GM23248 (cell line): Measurements from ENCODE around the gene MEIG1. TPM values are rescaled to one million over a fixed set of nuclear protein-coding genes. Genes with fewer than 3 reads are reported as not detected.

Source experiments
- DNase-seq: peaks from one replicate; pipeline ENCODE4 v3.0.0-alpha.2; 2015
- H2AFZ ChIP-seq: fragments of 200-600 bp; sonication (generic); 2 replicates; pipeline ENCODE4 v1.6.1; 2016; ENCODE audit warnings: antibody characterized with exemption
- H3F3A ChIP-seq: fragments of 200-600 bp; sonication (generic); 2 replicates; pipeline ENCODE4 v1.6.1; 2016; ENCODE audit warnings: mild to moderate bottlenecking, antibody characterized with exemption, mixed run types; ENCODE audit not compliant: insufficient read depth
- H3K27ac ChIP-seq: fragments of 200-600 bp; sonication (generic); 2 replicates; pipeline ENCODE4 v1.5.1; 2016; ENCODE audit warnings: mild to moderate bottlenecking
- H3K27me3 ChIP-seq: fragments of 200-600 bp; sonication (generic); replicated peaks from 2 replicates; pipeline ENCODE4 v1.6.1; 2016; ENCODE audit warnings: mild to moderate bottlenecking; ENCODE audit not compliant: insufficient read depth
- H3K36me3 ChIP-seq: fragments of 200-600 bp; sonication (generic); 2 replicates; pipeline ENCODE4 v1.6.1; 2016; ENCODE audit warnings: low read depth, mild to moderate bottlenecking
- H3K4me1 ChIP-seq: fragments of 200-600 bp; sonication (generic); 2 replicates; pipeline ENCODE4 v1.6.1; 2016; ENCODE audit warnings: mild to moderate bottlenecking; ENCODE audit not compliant: insufficient read depth
- H3K4me2 ChIP-seq: fragments of 200-600 bp; sonication (generic); one replicate; pipeline ENCODE4 v1.6.1; 2016; ENCODE audit warnings: mild to moderate bottlenecking; ENCODE audit not compliant: unreplicated experiment
- H3K4me3 ChIP-seq: fragments of 200-600 bp; sonication (generic); 2 replicates; pipeline ENCODE4 v1.5.1; 2016; ENCODE audit warnings: mild to moderate bottlenecking
- H3K79me2 ChIP-seq: fragments of 200-600 bp; sonication (generic); 2 replicates; pipeline ENCODE4 v1.6.1; 2016; ENCODE audit warnings: mild to moderate bottlenecking; ENCODE audit not compliant: insufficient read depth
- H3K9ac ChIP-seq: fragments of 200-600 bp; sonication (generic); 2 replicates; pipeline ENCODE4 v1.6.1; 2016; ENCODE audit warnings: mild to moderate bottlenecking
- H3K9me2 ChIP-seq: fragments of 200-600 bp; sonication (generic); 2 replicates; pipeline ENCODE4 v1.6.1; 2016; ENCODE audit warnings: mixed run types, mild to moderate bottlenecking, moderate library complexity; ENCODE audit not compliant: insufficient read depth
- H3K9me3 ChIP-seq: fragments of 200-600 bp; sonication (generic); one replicate; pipeline ENCODE4 v1.6.1; 2017; ENCODE audit warnings: low read depth
- H4K20me1 ChIP-seq: fragments of 200-600 bp; sonication (generic); 2 replicates; pipeline ENCODE4 v1.6.0; 2016; ENCODE audit not compliant: insufficient read depth
- EZH2 ChIP-seq: fragments of 200-600 bp; sonication (generic); IDR thresholded peaks from 2 replicates; pipeline ENCODE4 v1.6.1; 2018; ENCODE audit warnings: antibody characterized with exemption, mild to moderate bottlenecking; ENCODE audit not compliant: insufficient read depth, poor library complexity, severe bottlenecking
- EZH2phosphoT487 ChIP-seq: fragments of 200-600 bp; sonication (generic); IDR thresholded peaks from 2 replicates; pipeline ENCODE4 v1.6.1; 2018; ENCODE audit warnings: antibody characterized with exemption, moderate library complexity, mild to moderate bottlenecking, low read depth; ENCODE audit not compliant: insufficient read depth
- WGBS, 2 experiments: methylation state at CpG; one replicate each; pipeline ENCODE4 v1.1.6; 2015 to 2017; ENCODE audit warnings: low lambda C conversion rate in 2 of 2, low coverage in 1 of 2; ENCODE audit errors: missing lambda C conversion rate in 2 of 2; 5-methylcytosine and 5-hydroxymethylcytosine counted together
- in situ Hi-C: fragments of 300-500 bp; cut with MboI; formaldehyde crosslinking; loops from 2 replicates; pipeline ENCODE4 v1.15.0; 2020
- polyA plus RNA-seq: library from polyadenylated mRNA; unstranded; fragments of >200 nt; fragmentation: Nextera tagmentation; extraction: Ambion mirVana; gene quantifications from 2 replicates; pipeline ENCODE4 v1.2.1, GENCODE V29; 2016
- total RNA-seq: library from RNA; depleted of rRNA; stranded (reverse); fragments of >200 nt; shearing (Covaris generic); gene quantifications from 2 replicates; pipeline ENCODE4 v1.2.3, GENCODE V29; 2014; rRNA removed

MEIG1 gene, protein sequence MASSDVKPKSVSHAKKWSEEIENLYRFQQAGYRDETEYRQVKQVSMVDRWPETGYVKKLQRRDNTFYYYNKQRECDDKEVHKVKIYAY
- not detected in 2 replicates for total RNA-seq
- polyA plus RNA-seq = 0.33 and 0.43 TPM in 2 replicates

DNA sequence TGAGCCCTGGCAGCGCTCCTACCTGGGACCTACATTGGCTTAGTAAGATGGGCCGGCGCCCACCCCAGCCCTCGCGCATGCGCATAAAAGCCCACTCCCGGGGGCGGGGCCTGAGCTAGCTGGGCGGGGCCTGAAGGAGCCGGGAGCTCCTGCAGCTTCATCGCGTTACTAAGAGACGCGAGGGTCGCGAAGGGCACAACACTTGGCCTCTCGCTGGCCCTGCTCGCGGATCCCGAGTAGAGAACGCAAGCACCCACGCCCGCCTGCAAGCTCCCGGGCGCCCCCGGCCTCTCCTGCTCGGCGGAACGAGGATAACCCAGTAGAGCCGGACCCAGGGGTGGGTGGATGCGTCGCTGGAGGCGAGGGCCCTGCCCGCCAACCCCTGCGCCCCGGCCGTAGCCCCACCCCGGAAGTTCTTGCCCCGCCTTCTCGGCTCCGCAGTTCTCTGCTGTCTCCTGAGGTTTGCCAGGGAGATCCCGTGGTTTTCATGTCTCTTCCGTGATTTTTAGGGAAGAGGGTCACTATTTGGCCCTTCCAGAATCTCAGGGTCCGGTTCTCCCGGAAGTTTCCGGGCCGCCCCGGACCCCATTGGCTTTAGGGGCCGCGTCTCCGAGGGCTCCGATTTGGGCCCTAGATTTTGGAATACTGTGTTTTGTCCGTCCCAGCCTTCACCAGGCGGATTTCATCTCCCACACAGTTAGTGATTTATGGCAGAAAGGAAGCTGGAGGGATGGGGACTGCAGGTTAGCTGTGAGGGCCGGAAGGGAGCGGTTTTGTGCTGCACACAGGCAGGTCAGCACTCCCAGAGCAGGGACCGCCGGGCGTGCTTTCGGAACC lies at the start of gene MEIG1:
TSS of gene MEIG1 (plus strand) at position 168 of the 837 bp plus-strand sequence. CDS start 7,081 bp downstream, outside the sequence.
- peaks cover 23% of the 10 kb centered on the region for H3F3A ChIP-seq
- TF ChIP-seq EZH2phosphoT487 (no peak), EZH2 (no peak)
- peak; percentile 95 for DNase-seq
- H3K27me3 ChIP-seq = no peaks in the 10 kb centered on the region
- H3K9ac ChIP-seq = peak within 1 kb of the TSS; percentile 95
- peaks cover 4% of the 10 kb centered on the region for H3K4me1 ChIP-seq
- H2AFZ ChIP-seq = peak within 1 kb of the TSS; percentile 99
- in situ Hi-C loops = no loop called here
- no peaks in the 10 kb centered on the region for H3K36me3 ChIP-seq
- H3K79me2 ChIP-seq = no peaks in the 10 kb centered on the region
- no peaks in the 10 kb centered on the region for H3K9me2 ChIP-seq
- peak within 1 kb of the TSS; percentile 100 for H3K4me2 ChIP-seq
- H4K20me1 ChIP-seq = no peaks in the 10 kb centered on the region
- H3K27ac ChIP-seq = peak within 1 kb of the TSS; percentile 89
- H3K9me3 ChIP-seq = no peaks in the 10 kb centered on the region
- 1 to 2% methylated on average over 46 to 60 of the region's 60 CpGs for WGBS, 2 experiments
- H3K4me3 ChIP-seq = peak within 1 kb of the TSS; percentile 96

DNA sequence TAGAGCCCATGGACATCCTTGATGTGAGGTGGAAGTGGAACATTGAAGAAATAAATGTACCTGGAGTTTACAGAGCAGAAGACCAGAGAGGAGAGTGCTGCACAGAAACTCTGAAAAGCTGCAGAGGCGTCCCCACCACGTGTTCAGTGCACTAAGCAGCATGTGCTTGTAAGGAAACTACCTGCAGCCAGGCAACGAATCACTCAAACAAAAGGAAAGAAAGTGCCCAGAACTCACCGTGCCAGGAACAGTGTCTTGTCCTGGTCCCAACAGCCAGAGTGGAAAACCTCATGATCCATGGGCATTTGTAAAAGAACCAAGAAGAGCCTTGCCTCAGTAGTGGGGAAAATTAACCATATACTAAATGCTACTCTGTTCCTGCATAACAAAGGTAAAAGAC lies 48.2 kb upstream of the MEIG1 start:
- no peak overlapping the region for H3K9ac ChIP-seq
- H3K4me1 ChIP-seq = no peaks in the 10 kb centered on the region
- H3K4me3 ChIP-seq = no peak overlapping the region
- H3K27ac ChIP-seq = no peak overlapping the region
- in situ Hi-C loops = no loop called here
- H3K4me2 ChIP-seq = no peak overlapping the region
- DNase-seq = no peak
- TF ChIP-seq EZH2 = no peak
- TF ChIP-seq EZH2phosphoT487 = no peak
- peaks cover 42% of the 10 kb centered on the region for H3K36me3 ChIP-seq
- H3F3A ChIP-seq = no peaks in the 10 kb centered on the region; the same call in 1 of the 2 replicates
- 95 to 100% methylated on average over 4 of the region's 4 CpGs for WGBS, 2 experiments
- no peaks in the 10 kb centered on the region for H3K9me2 ChIP-seq
- no peak overlapping the region for H2AFZ ChIP-seq
- H3K27me3 ChIP-seq = no peaks in the 10 kb centered on the region
- no peaks in the 10 kb centered on the region for H4K20me1 ChIP-seq
- no peaks in the 10 kb centered on the region; the same call in 1 of the 2 replicates for H3K79me2 ChIP-seq
- no peaks in the 10 kb centered on the region for H3K9me3 ChIP-seq

DNA sequence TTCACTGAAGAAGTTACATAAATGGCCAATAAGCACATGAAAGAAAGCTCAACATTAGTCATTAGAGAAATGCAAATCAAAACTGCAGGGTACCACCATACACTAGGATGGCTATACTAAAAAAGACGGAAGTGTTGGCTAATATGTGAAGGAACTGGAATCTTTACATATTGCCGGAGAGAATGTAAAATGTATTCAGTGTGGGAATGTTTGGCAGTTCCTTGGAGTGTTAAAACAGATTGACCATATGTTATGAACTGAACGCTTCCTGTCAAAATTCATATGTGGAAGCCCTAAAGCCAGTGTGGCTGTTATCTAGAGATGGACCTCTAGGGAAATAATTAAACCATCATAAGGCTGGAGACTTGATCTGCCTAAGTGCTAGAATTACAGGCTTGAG lies 47.4 kb upstream of the MEIG1 start:
- TF ChIP-seq EZH2phosphoT487 = no peak
- TF ChIP-seq EZH2 = no peak
- Histone ChIP-seq H3K36me3 (peaks cover 51% of the 10 kb centered on the region), H3K4me2 (no peak overlapping the region), H3K27me3 (no peaks in the 10 kb centered on the region), H3K9me3 (no peaks in the 10 kb centered on the region), H2AFZ (no peak overlapping the region), H4K20me1 (no peaks in the 10 kb centered on the region), H3K9ac (no peak overlapping the region), H3K4me3 (no peak overlapping the region), H3K79me2 (no peaks in the 10 kb centered on the region; the same call in 1 of the 2 replicates), H3F3A (no peaks in the 10 kb centered on the region), H3K27ac (no peak overlapping the region), H3K4me1 (no peaks in the 10 kb centered on the region), H3K9me2 (no peaks in the 10 kb centered on the region)
- 79% methylated on average over 3 of the region's 3 CpGs for WGBS, 2 experiments
- DNase-seq = no peak
- in situ Hi-C loops = no loop called here

DNA sequence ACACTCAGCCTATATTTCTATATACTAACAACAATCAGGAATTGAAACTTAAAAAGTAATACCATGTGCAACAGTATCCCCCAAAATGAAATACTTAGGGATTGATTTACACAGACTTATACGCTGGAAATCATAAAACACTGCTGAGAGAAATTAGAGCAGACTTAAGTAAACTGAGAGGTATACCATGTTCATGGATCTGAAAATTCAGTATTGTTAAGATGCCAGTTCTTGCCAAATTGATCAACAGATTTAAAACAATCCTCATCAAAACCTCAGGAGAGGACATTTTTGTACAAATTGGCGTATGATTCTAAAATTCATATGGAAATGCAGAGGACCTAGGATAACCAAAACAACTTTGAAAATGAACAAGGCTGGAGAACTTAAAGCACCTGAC lies 42.6 kb upstream of the MEIG1 start:
- 98 to 99% methylated on average over 2 of the region's 2 CpGs for WGBS, 2 experiments
- no peaks in the 10 kb centered on the region for H3K9me3 ChIP-seq
- H3K27me3 ChIP-seq = no peaks in the 10 kb centered on the region
- no peak overlapping the region for H3K9ac ChIP-seq
- no peaks in the 10 kb centered on the region for H3K4me1 ChIP-seq
- H2AFZ ChIP-seq = no peak overlapping the region
- no peak for DNase-seq
- no peak overlapping the region for H3K4me3 ChIP-seq
- H3K36me3 ChIP-seq = peaks cover 61% of the 10 kb centered on the region
- in situ Hi-C loops = no loop called here
- no peaks in the 10 kb centered on the region for H4K20me1 ChIP-seq
- no peaks in the 10 kb centered on the region for H3F3A ChIP-seq
- H3K9me2 ChIP-seq = no peaks in the 10 kb centered on the region
- no peak overlapping the region for H3K27ac ChIP-seq
- H3K79me2 ChIP-seq = no peaks in the 10 kb centered on the region; the same call in 1 of the 2 replicates
- TF ChIP-seq EZH2 = no peak
- H3K4me2 ChIP-seq = no peak overlapping the region
